ENCODE data around the gene GNAO1.

Gene GNAO1

DNA sequence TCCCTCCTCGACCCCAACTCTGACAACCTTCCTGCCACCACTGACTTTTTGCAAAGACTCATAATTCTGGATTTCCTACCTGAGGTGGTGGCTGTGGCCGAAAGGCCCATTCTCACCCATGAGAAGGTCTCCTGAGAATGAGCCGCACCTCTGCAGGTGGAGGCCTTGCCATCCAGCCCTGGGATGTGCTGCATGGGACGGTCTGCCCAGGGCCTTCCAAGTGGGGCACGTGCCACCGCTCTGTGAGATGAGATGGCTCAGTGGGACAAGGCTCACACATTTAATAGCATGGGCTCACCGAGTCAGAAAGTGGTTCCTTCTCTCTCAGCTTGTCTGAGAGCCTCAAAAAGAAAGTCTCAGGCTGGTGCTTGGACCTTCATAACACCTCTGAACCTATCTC lies 121.3 kb downstream of the GNAO1 start:
- Histone ChIP-seq H3F3A (ENCODE audit: insufficient read depth, low read length) (no peaks in the 10 kb centered on the region), H3K9me3 (replicated peaks; ENCODE audit: insufficient read depth, low read length) (no peaks in the 10 kb centered on the region), H3K27me3 (replicated peaks; ENCODE audit: insufficient read depth, low read length) (0 out of 2 replicates have a peak, but pooled peaks cover under 1% of the 10 kb centered on the region), H3K27ac (ENCODE audit: low read length) (no peak overlapping the region), H3K4me3 (ENCODE audit: low read length) (no peak overlapping the region), H3K36me3 (replicated peaks; ENCODE audit: insufficient read depth, low read length) (no peaks in the 10 kb centered on the region), H3K4me2 (ENCODE audit: low read depth, low read length) (no peak overlapping the region), H3K79me2 (ENCODE audit: low read length) (no peaks in the 10 kb centered on the region), H3K4me1 (ENCODE audit: low read length) (no peaks in the 10 kb centered on the region), H4K20me1 (ENCODE audit: insufficient read depth, low read length) (no peaks in the 10 kb centered on the region), H2AFZ (ENCODE audit: low read length) (no peak overlapping the region), H3K9me2 (replicated peaks; ENCODE audit: insufficient read depth, low read length) (no peaks in the 10 kb centered on the region), H3K9ac (ENCODE audit: low read length) (no peak overlapping the region)
- DNase-seq, result no peak
- TF ChIP-seq EZH2phosphoT487 (IDR thresholded peaks at IDR 0.05; ENCODE audit: low read length), result no peak
- no peak for TF ChIP-seq EZH2 (optimal IDR thresholded peaks at IDR 0.05; ENCODE audit: low read depth, low read length)
- TF ChIP-seq, protein P1, sequence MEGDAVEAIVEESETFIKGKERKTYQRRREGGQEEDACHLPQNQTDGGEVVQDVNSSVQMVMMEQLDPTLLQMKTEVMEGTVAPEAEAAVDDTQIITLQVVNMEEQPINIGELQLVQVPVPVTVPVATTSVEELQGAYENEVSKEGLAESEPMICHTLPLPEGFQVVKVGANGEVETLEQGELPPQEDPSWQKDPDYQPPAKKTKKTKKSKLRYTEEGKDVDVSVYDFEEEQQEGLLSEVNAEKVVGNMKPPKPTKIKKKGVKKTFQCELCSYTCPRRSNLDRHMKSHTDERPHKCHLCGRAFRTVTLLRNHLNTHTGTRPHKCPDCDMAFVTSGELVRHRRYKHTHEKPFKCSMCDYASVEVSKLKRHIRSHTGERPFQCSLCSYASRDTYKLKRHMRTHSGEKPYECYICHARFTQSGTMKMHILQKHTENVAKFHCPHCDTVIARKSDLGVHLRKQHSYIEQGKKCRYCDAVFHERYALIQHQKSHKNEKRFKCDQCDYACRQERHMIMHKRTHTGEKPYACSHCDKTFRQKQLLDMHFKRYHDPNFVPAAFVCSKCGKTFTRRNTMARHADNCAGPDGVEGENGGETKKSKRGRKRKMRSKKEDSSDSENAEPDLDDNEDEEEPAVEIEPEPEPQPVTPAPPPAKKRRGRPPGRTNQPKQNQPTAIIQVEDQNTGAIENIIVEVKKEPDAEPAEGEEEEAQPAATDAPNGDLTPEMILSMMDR (IDR thresholded peaks at IDR 0.05; ENCODE audit: low read length), result no peak

DNA sequence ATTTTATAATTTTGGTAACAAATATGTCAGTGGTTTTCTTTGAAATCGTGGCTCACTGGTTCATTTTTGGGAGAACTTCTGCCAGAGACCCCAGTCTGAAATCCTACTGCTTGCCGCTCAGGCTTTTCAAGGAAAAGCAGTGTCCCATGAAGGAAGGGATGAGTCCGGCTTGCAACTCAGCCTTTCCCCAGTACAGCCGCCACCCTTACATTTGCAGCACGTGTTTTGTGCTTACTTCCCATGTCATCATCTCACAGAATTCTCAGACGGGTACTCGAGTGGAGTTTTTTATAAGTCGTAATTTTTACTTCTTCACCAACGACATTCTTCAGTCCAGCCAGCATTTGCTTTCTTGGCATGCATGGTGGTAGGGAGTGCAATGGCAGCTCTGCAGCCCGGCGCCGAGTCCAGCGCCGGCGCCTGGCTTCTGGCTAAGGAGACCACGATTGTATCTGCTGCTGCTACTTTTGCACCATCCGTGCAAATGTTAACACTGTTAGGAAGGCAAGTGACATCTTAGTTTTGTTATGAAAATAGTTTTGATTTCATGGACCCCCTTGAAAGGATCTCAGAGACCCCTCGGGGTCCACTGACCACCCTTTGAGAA lies 123.1 kb downstream of the GNAO1 start:
- H3F3A ChIP-seq (ENCODE audit: insufficient read depth, low read length), result no peaks in the 10 kb centered on the region
- DNase-seq, result no peak
- H3K79me2 ChIP-seq (ENCODE audit: low read length), result no peaks in the 10 kb centered on the region
- TF ChIP-seq EZH2phosphoT487 (IDR thresholded peaks at IDR 0.05; ENCODE audit: low read length) (no peak), EZH2 (optimal IDR thresholded peaks at IDR 0.05; ENCODE audit: low read depth, low read length) (no peak)
- TF ChIP-seq, protein P1 (IDR thresholded peaks at IDR 0.05; ENCODE audit: low read length), result no peak
- no peaks in the 10 kb centered on the region for H3K9me2 ChIP-seq (replicated peaks; ENCODE audit: insufficient read depth, low read length)
- H2AFZ ChIP-seq (ENCODE audit: low read length), result no peak overlapping the region
- no peaks in the 10 kb centered on the region for H3K9me3 ChIP-seq (replicated peaks; ENCODE audit: insufficient read depth, low read length)
- no peak overlapping the region for H3K4me2 ChIP-seq (ENCODE audit: low read depth, low read length)
- H3K4me1 ChIP-seq (ENCODE audit: low read length), result no peaks in the 10 kb centered on the region
- no peak overlapping the region for H3K9ac ChIP-seq (ENCODE audit: low read length)
- H4K20me1 ChIP-seq (ENCODE audit: insufficient read depth, low read length), result no peaks in the 10 kb centered on the region
- H3K4me3 ChIP-seq (ENCODE audit: low read length), result no peak overlapping the region
- H3K27me3 ChIP-seq (replicated peaks; ENCODE audit: insufficient read depth, low read length), result no peaks in the 10 kb centered on the region
- no peak overlapping the region for H3K27ac ChIP-seq (ENCODE audit: low read length)
- H3K36me3 ChIP-seq (replicated peaks; ENCODE audit: insufficient read depth, low read length), result no peaks in the 10 kb centered on the region

DNA sequence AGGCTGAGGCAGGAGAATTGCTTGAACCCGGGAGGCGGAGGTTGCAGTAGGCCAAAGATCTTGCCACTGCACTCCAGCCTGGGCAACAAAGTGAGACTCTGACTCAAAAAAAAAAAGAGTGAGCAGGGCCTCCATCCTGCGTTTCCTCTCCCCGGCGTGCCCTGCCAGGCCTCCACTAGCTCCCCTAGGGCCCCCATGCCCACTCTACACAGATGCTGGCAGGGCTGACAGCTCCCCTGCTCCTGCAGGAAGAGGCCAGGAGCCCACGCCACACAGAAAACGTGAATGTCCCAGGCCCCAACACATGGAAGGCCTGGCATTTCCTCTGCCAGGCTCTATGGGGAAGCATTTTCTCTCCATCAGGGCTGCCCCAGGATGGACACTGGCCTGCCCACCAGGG lies 124.7 kb downstream of the GNAO1 start:
- Histone ChIP-seq H3K9me3 (replicated peaks; ENCODE audit: insufficient read depth, low read length) (no peaks in the 10 kb centered on the region), H3F3A (ENCODE audit: insufficient read depth, low read length) (no peaks in the 10 kb centered on the region), H3K4me3 (ENCODE audit: low read length) (no peak overlapping the region), H3K9ac (ENCODE audit: low read length) (no peak overlapping the region), H4K20me1 (ENCODE audit: insufficient read depth, low read length) (no peaks in the 10 kb centered on the region), H3K27me3 (replicated peaks; ENCODE audit: insufficient read depth, low read length) (no peaks in the 10 kb centered on the region), H2AFZ (ENCODE audit: low read length) (no peak overlapping the region), H3K9me2 (replicated peaks; ENCODE audit: insufficient read depth, low read length) (no peaks in the 10 kb centered on the region), H3K79me2 (ENCODE audit: low read length) (no peaks in the 10 kb centered on the region), H3K4me2 (ENCODE audit: low read depth, low read length) (no peak overlapping the region), H3K4me1 (ENCODE audit: low read length) (no peaks in the 10 kb centered on the region), H3K27ac (ENCODE audit: low read length) (no peak overlapping the region), H3K36me3 (replicated peaks; ENCODE audit: insufficient read depth, low read length) (no peaks in the 10 kb centered on the region)
- DNase-seq, result no peak
- TF ChIP-seq EZH2 (optimal IDR thresholded peaks at IDR 0.05; ENCODE audit: low read depth, low read length), result no peak
- TF ChIP-seq, protein P1 (IDR thresholded peaks at IDR 0.05; ENCODE audit: low read length), result no peak

Measured in MM.1S (cell line).